ENCODE results near the gene SLC2A6. TPM values are rescaled to one million over a fixed set of nuclear protein-coding genes. Genes with fewer than 3 reads are reported as not detected.
A peak's percentile ranks its signal among the peaks of the same experiment; 100 is the strongest.

The SLC2A6 gene
- total and polyA plus RNA-seq, 2 of the 8 experiments (the other 6 are each of a cell fraction or from before 2014, with no cell fraction given) = 16.6 to 17.8 TPM

- peaks cover 0 to 13% of the 10 kb centered on the region in 2 experiments; a peak in 2 of 4 replicates for H3K79me2 ChIP-seq (ENCODE audit: control insufficient read depth in 1 of 2, insufficient read depth in 2 of 2, low read length in 2 of 2)
- TF ChIP-seq ZNF274 (IDR thresholded peaks at IDR 0.05; ENCODE audit: borderline replicate concordance, extremely low read depth, low read length) = no peak
- no peak for TF ChIP-seq ATF3 (IDR thresholded peaks at IDR 0.05; ENCODE audit: insufficient read depth, low read depth, low read length)
- TF ChIP-seq E2F6 (IDR thresholded peaks at IDR 0.05) = no peak
- H3K56ac ChIP-seq (replicated peaks; ENCODE audit: insufficient read length, low read depth, low read length) = no peak overlapping the region
- peaks cover 2 to 11% (median 9%) of the 10 kb centered on the region in 4 experiments for H3K4me1 ChIP-seq (replicated peaks in 1 of 4; ENCODE audit: control insufficient read depth in 3 of 4, insufficient read depth in 4 of 4, low read length in 3 of 4)
- DNase-seq (ENCODE audit: low read depth in 1 of 2, low spot score in 2 of 2) (no peak), FAIRE-seq (no peak)
- H3K18ac ChIP-seq (ENCODE audit: extremely low read depth, low read length) = no peak overlapping the region
- H3K23ac ChIP-seq (ENCODE audit: insufficient read length) = no peak overlapping the region
- no peak overlapping the region for H2BK15ac ChIP-seq (ENCODE audit: low read length)
- no peak overlapping the region for H2AK5ac ChIP-seq (ENCODE audit: low read depth, low read length)
- no peak overlapping the region for H3K9ac ChIP-seq (replicated peaks in 1 of 4; ENCODE audit: extremely low read depth in 1 of 4, low read depth in 3 of 4, low read length in 3 of 4)
- no peak overlapping the region for H2BK120ac ChIP-seq (replicated peaks; ENCODE audit: low read depth, low read length)
- no peak overlapping the region for H2BK12ac ChIP-seq (ENCODE audit: low read depth, low read length)
- no peaks in the 10 kb centered on the region for H3K36me3 ChIP-seq (ENCODE audit: control insufficient read depth in 2 of 4, insufficient read depth in 4 of 4, low read length in 3 of 4)
- H3K79me1 ChIP-seq (ENCODE audit: low read depth, low read length) = peaks cover 9% of the 10 kb centered on the region
- no peak overlapping the region for H3K4me2 ChIP-seq (ENCODE audit: insufficient read depth in 1 of 2, low read depth in 2 of 2, low read length in 2 of 2)
- CTCF ChIA-PET (ENCODE audit: partially characterized antibody) = interaction anchor here (0.6 to 3.2 kb wide), 19 partner anchors 8 to 237 kb away, joined by 3 to 25 read pairs (median 4); partner anchors contain the start of genes ADAMTS13, REXO4 and SLC2A6
- H3K4me3 ChIP-seq (ENCODE audit: extremely low read depth in 1 of 4, insufficient read depth in 2 of 4, low read depth in 3 of 4, low read length in 4 of 4) = no peak overlapping the region
- H2BK5ac ChIP-seq (ENCODE audit: low read depth, low read length) = no peak overlapping the region
- H3K23me2 ChIP-seq (ENCODE audit: low read depth, low read length) = peaks cover 7% of the 10 kb centered on the region; the same call in 1 of the 2 replicates
- no peak overlapping the region for H3K14ac ChIP-seq (ENCODE audit: insufficient read length)
- POLR2A ChIA-PET (ENCODE audit: partially characterized antibody) = interaction anchor here (1.5 to 1.8 kb wide), 5 partner anchors 9 to 115 kb away, joined by 3 to 5 read pairs (median 4); partner anchors contain the start of gene SLC2A6
- H4K5ac ChIP-seq (ENCODE audit: insufficient read length, low read depth, low read length) = no peak overlapping the region
- H2AFZ ChIP-seq (ENCODE audit: low read length) = no peak overlapping the region
- no peak overlapping the region for H4K91ac ChIP-seq (replicated peaks; ENCODE audit: insufficient read length, low read length)
- 92% methylated on average over 23 of the region's 24 CpGs; no CpG with 5 or more reads in 1 of the 2 experiments for WGBS, 2 experiments (ENCODE audit: extremely low coverage in 1 of 2, insufficient coverage in 1 of 2, insufficient read length in 1 of 2, insufficient replicate concordance in 2 of 2, low coverage in 1 of 2, low lambda C conversion rate in 2 of 2, missing lambda C conversion rate in 1 of 2)
- H3K9me3 ChIP-seq (ENCODE audit: insufficient read depth in 2 of 2, low read depth in 1 of 2, low read length in 1 of 2) = no peaks in the 10 kb centered on the region
- H4K20me1 ChIP-seq (replicated peaks in 1 of 2; ENCODE audit: control insufficient read depth in 1 of 2, insufficient read depth in 2 of 2, low read length in 2 of 2) = peaks cover 0 to 12% of the 10 kb centered on the region in 2 experiments
- no peak overlapping the region for H2BK20ac ChIP-seq (ENCODE audit: low read length)
- no peak overlapping the region for H4K8ac ChIP-seq (ENCODE audit: extremely low read depth, insufficient read depth, low read length)
- H3K4ac ChIP-seq (replicated peaks; ENCODE audit: insufficient read length, low read depth, low read length) = no peak overlapping the region
- H3K27ac ChIP-seq (ENCODE audit: low read depth, low read length) = 0 out of 2 replicates have a peak overlapping the region, but pooled peaks have one; percentile 16
- no peaks in the 10 kb centered on the region; a peak in 1 of 7 replicates for H3K27me3 ChIP-seq (replicated peaks in 1 of 4; ENCODE audit: control insufficient read depth in 3 of 4, extremely low read depth in 1 of 4, insufficient read depth in 3 of 4, low read length in 3 of 4)
These were observed 14.9 kb downstream of the SLC2A6 start for GRCh38 chr9:133463864-133464615.
